NB4 (cell line): ENCODE results near the gene IL21R.

Experiments
- DNase-seq: peaks from one replicate; pipeline ENCODE4 v3.0.0; 2010; ENCODE audit warnings: low read depth
- H3K4me3 ChIP-seq: one replicate; pipeline ENCODE4 v1.5.1; 2011; ENCODE audit warnings: mild to moderate bottlenecking, low read depth, low read length, moderate library complexity
- MYC ChIP-seq: IDR thresholded peaks from 2 replicates; pipeline ENCODE4 v1.6.1; 2011; ENCODE audit warnings: low read depth, low read length
- POLR2A ChIP-seq: IDR thresholded peaks from 2 replicates; pipeline ENCODE4 v1.6.1; 2011; ENCODE audit warnings: mild to moderate bottlenecking; ENCODE audit not compliant: insufficient read length; ENCODE audit errors: extremely low read depth
- TF ChIP-seq, protein P1 (sequence below): IDR thresholded peaks from one replicate; pipeline ENCODE4 v1.5.1; 2012; ENCODE audit warnings: low read depth, low read length
- TF ChIP-seq, protein P2 (sequence below): IDR thresholded peaks from 2 replicates; pipeline ENCODE4 v1.6.1; 2011; ENCODE audit warnings: low read depth, low read length

Gene IL21R

DNA sequence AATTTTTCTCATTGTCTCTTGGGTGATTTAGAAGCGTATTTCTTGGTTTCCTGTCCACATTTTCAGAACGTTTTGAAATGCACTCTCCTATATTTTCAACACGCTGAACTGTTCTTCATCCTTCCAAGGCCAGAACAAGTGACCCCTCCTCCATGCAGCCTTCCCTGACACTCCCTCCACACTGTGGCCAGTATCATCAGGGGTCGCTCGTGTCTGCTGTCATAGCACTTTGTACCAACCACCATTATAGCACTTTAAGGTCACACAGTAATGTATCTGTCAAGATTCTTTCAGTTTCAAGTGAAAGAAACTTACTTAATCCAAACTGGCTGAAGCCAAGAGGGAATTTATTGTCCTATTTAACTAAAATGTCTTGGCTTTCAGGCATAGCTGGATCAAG lies 17.5 kb upstream of the IL21R start:
- H3K4me3 ChIP-seq = no peak overlapping the region
- DNase-seq = no peak
- TF ChIP-seq POLR2A (no peak), MYC (no peak)
- TF ChIP-seq, protein P1, sequence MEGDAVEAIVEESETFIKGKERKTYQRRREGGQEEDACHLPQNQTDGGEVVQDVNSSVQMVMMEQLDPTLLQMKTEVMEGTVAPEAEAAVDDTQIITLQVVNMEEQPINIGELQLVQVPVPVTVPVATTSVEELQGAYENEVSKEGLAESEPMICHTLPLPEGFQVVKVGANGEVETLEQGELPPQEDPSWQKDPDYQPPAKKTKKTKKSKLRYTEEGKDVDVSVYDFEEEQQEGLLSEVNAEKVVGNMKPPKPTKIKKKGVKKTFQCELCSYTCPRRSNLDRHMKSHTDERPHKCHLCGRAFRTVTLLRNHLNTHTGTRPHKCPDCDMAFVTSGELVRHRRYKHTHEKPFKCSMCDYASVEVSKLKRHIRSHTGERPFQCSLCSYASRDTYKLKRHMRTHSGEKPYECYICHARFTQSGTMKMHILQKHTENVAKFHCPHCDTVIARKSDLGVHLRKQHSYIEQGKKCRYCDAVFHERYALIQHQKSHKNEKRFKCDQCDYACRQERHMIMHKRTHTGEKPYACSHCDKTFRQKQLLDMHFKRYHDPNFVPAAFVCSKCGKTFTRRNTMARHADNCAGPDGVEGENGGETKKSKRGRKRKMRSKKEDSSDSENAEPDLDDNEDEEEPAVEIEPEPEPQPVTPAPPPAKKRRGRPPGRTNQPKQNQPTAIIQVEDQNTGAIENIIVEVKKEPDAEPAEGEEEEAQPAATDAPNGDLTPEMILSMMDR = no peak
- TF ChIP-seq, protein P2, sequence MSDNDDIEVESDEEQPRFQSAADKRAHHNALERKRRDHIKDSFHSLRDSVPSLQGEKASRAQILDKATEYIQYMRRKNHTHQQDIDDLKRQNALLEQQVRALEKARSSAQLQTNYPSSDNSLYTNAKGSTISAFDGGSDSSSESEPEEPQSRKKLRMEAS = no peak

DNA sequence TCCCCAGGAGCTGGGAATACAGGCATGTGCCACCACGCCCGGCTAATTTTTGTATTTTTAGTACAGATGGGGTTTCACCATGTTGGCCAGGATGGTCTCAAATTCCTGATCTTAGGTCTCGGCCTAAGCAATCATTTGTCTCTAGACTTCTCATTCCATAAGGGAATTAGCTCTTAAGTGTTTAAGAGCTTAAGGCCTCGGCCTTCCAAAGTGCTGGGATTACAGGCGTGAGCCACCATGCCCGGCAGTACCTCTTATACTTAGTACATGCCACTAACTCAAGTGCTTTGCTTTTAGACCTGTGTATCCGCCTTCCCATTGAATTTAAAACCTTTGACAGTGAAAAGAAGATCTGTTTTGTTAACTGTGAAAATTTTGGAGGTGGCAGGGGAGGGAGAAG lies 16.6 kb upstream of the IL21R start:
- TF ChIP-seq, protein P1 = no peak
- TF ChIP-seq, protein P2 = no peak
- no peak for TF ChIP-seq POLR2A
- no peak for TF ChIP-seq MYC
- H3K4me3 ChIP-seq = no peak overlapping the region
- DNase-seq = no peak

DNA sequence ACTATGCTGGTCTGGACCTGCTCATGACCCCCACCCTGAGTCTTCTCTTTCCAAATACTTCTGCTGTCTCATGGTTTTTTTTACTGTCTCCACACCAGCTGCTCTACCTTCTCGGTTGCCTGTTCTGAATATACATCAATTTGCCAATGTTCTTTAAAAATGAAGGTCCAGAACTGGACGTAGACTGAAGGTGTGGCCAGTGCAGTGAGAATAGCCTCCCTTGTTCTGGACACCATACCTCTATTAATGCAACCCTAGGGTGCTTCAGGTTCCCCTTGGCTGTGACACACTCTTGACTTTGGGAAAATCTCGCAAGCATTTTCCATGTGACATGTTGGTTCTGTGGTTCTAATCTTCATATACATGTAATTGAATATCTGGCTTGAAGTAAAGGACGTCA lies 15.3 kb upstream of the IL21R start:
- DNase-seq = no peak
- TF ChIP-seq, protein P1 = no peak
- TF ChIP-seq MYC (no peak), POLR2A (no peak)
- TF ChIP-seq, protein P2 = no peak
- H3K4me3 ChIP-seq = no peak overlapping the region

DNA sequence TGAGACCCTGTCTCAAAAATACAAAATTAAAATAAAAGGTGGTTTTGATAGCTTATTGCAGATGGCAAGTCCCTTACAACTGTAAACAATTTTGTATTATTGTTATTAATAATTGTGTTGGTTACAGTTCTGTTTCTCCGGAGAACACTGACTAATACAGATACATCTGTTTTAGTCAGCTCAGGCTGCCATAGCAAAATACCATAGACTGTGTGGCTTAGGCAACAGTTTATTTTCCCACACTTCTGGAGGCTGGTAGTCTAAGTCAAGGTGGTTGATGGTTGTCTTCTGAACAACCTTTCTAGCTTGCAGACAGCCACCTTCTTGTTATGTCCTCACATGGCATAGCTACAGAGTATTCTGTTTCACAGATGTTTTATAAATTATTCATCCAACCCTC lies 14.2 kb upstream of the IL21R start:
- no peak for DNase-seq
- no peak overlapping the region for H3K4me3 ChIP-seq
- TF ChIP-seq, protein P2 = no peak
- no peak for TF ChIP-seq MYC

DNA sequence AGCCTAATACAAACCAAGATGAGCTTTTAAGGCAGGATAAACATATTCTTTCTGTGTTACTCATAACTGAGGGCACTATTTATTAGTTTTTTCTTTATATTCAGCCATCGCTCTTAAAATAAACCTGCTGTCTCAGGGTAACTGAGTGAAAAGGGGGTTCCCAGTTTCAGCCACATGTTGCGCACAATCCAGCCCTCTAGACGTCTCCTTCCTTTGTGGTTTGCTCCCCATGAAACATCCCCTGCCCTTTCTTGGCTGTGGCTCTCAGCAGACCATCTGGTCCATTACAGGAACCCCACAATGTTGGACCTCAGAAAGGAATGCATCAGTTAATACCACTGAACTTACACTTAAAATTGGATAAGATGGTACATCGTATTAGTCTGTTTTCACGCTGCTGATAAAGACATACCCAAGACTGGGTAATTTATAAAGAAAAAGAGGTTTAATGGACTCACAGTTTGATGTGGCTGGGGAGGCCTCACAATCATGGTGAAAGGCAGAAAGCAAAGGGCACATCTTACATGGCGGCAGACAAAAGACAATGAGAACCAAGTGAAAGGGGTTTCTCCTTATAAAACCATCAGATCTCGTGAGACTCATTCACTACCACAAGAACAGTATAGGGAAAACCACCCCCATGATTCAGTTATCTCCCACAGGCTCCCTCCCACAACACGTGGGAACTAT lies 12.6 kb upstream of the IL21R start:
- no peak overlapping the region for H3K4me3 ChIP-seq
- no peak for DNase-seq
- no peak for TF ChIP-seq MYC
- no peak for TF ChIP-seq POLR2A
- TF ChIP-seq, protein P2 = no peak
- TF ChIP-seq, protein P1 = no peak

DNA sequence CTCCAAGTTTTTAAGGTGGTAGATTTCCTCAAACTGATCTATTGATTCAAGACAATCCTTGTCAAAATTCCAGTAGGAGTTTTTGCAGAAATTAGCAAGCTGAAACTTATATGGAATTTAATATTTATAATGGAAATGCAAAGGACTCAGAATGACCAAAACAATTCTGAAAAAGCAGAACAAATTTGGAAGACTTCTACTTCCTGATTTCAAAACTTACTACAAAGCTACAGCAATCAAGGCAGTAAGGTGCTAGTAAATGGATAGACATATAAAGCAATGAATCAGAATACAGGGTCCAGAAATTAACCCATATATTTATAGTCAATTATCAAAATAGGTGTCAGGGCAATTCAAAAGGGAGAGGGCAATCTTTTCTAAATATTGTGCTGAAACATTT lies 11.8 kb upstream of the IL21R start:
- no peak for DNase-seq
- TF ChIP-seq POLR2A = no peak
- TF ChIP-seq, protein P2 = no peak
- TF ChIP-seq, protein P1 = no peak
- H3K4me3 ChIP-seq = no peak overlapping the region
